ENCODE measurements around the gene EIF3K.
"Not testable (repeated sequence)": the region's sequence is repeated elsewhere in the genome, so short reads cannot be mapped to it uniquely, and the experiment has no call there.

The EIF3K gene

GRCh38 chr19:38618590-38619360, at the start of gene EIF3K:
EIF3K (plus strand) TSS chr19:38619188; CDS start chr19:38619269, 81 bp downstream.
- Histone ChIP-seq H3K4me1 (ENCODE audit: control insufficient read depth, insufficient read depth, low read length, unreplicated experiment) (peaks cover 5% of the 10 kb centered on the region), H2AFZ (ENCODE audit: low read length, unreplicated experiment) (peak within 1 kb of the TSS; percentile 61), H3K27ac (ENCODE audit: low read depth, low read length) (peak within 1 kb of the TSS; percentile 44; the same call in 1 of the 2 replicates), H3K79me2 (ENCODE audit: control insufficient read depth, insufficient read depth, low read length, unreplicated experiment) (peaks cover 15% of the 10 kb centered on the region), H3K4me3 (ENCODE audit: low read depth, low read length) (peak within 1 kb of the TSS; percentile 93), H3K36me3 (ENCODE audit: insufficient read depth, low read length) (no peaks in the 10 kb centered on the region), H3K27me3 (ENCODE audit: insufficient read depth, low read length) (no peaks in the 10 kb centered on the region)

- Histone ChIP-seq H3K4me3 (ENCODE audit: low read depth, low read length) (no peak overlapping the region), H3K4me1 (ENCODE audit: control insufficient read depth, insufficient read depth, low read length, unreplicated experiment) (no peaks in the 10 kb centered on the region), H3K79me2 (ENCODE audit: control insufficient read depth, insufficient read depth, low read length, unreplicated experiment) (no peaks in the 10 kb centered on the region), H3K27ac (ENCODE audit: low read depth, low read length) (no peak overlapping the region), H3K27me3 (ENCODE audit: insufficient read depth, low read length) (peaks cover 4% of the 10 kb centered on the region; the same call in 1 of the 2 replicates), H2AFZ (ENCODE audit: low read length, unreplicated experiment) (no peak overlapping the region), H3K36me3 (ENCODE audit: insufficient read depth, low read length) (no peaks in the 10 kb centered on the region)
These were observed 49.5 kb upstream of the EIF3K start for GRCh38 chr19:38569368-38569983.

- Histone ChIP-seq H3K27me3 (ENCODE audit: insufficient read depth, low read length) (no peaks in the 10 kb centered on the region), H3K79me2 (ENCODE audit: control insufficient read depth, insufficient read depth, low read length, unreplicated experiment) (no peaks in the 10 kb centered on the region), H3K27ac (ENCODE audit: low read depth, low read length) (no peak overlapping the region), H2AFZ (ENCODE audit: low read length, unreplicated experiment) (no peak overlapping the region), H3K4me3 (ENCODE audit: low read depth, low read length) (no peak overlapping the region), H3K4me1 (ENCODE audit: control insufficient read depth, insufficient read depth, low read length, unreplicated experiment) (no peaks in the 10 kb centered on the region), H3K36me3 (ENCODE audit: insufficient read depth, low read length) (no peaks in the 10 kb centered on the region)
These were observed 47.3 kb upstream of the EIF3K start for GRCh38 chr19:38571682-38572081.

GRCh38 chr19:38577826-38578225, 41.2 kb upstream of the EIF3K start:
- Histone ChIP-seq H3K79me2 (ENCODE audit: control insufficient read depth, insufficient read depth, low read length, unreplicated experiment) (no peaks in the 10 kb centered on the region), H3K4me3 (ENCODE audit: low read depth, low read length) (no peak overlapping the region), H3K27me3 (ENCODE audit: insufficient read depth, low read length) (no peaks in the 10 kb centered on the region), H2AFZ (ENCODE audit: low read length, unreplicated experiment) (no peak overlapping the region), H3K36me3 (ENCODE audit: insufficient read depth, low read length) (no peaks in the 10 kb centered on the region), H3K4me1 (ENCODE audit: control insufficient read depth, insufficient read depth, low read length, unreplicated experiment) (no peaks in the 10 kb centered on the region), H3K27ac (ENCODE audit: low read depth, low read length) (no peak overlapping the region)

- not testable (repeated sequence) for H2AFZ ChIP-seq (ENCODE audit: low read length, unreplicated experiment); H3K4me1 ChIP-seq (ENCODE audit: control insufficient read depth, insufficient read depth, low read length, unreplicated experiment); H3K27me3 ChIP-seq (ENCODE audit: insufficient read depth, low read length); H3K36me3 ChIP-seq (ENCODE audit: insufficient read depth, low read length); H3K79me2 ChIP-seq (ENCODE audit: control insufficient read depth, insufficient read depth, low read length, unreplicated experiment); H3K27ac ChIP-seq (ENCODE audit: low read depth, low read length); H3K4me3 ChIP-seq (ENCODE audit: low read depth, low read length)
These were observed 39.7 kb upstream of the EIF3K start for GRCh38 chr19:38579304-38579703.

- Histone ChIP-seq H3K27me3 (ENCODE audit: insufficient read depth, low read length) (no peaks in the 10 kb centered on the region), H2AFZ (ENCODE audit: low read length, unreplicated experiment) (no peak overlapping the region), H3K4me1 (ENCODE audit: control insufficient read depth, insufficient read depth, low read length, unreplicated experiment) (no peaks in the 10 kb centered on the region), H3K4me3 (ENCODE audit: low read depth, low read length) (no peak overlapping the region), H3K79me2 (ENCODE audit: control insufficient read depth, insufficient read depth, low read length, unreplicated experiment) (no peaks in the 10 kb centered on the region), H3K27ac (ENCODE audit: low read depth, low read length) (no peak overlapping the region), H3K36me3 (ENCODE audit: insufficient read depth, low read length) (no peaks in the 10 kb centered on the region)
These were observed 38.9 kb upstream of the EIF3K start for GRCh38 chr19:38580080-38580479.

GRCh38 chr19:38583219-38583984, 35.6 kb upstream of the EIF3K start:
- Histone ChIP-seq H3K4me1 (ENCODE audit: control insufficient read depth, insufficient read depth, low read length, unreplicated experiment) (no peaks in the 10 kb centered on the region), H3K27ac (ENCODE audit: low read depth, low read length) (no peak overlapping the region), H2AFZ (ENCODE audit: low read length, unreplicated experiment) (no peak overlapping the region)

GRCh38 chr19:38583985-38584305, 35.0 kb upstream of the EIF3K start:
- H3K79me2 ChIP-seq (ENCODE audit: control insufficient read depth, insufficient read depth, low read length, unreplicated experiment) = no peaks in the 10 kb centered on the region
- no peak overlapping the region for H3K27ac ChIP-seq (ENCODE audit: low read depth, low read length)

More at GRCh38 chr19:38583219-38583984, 35.6 kb upstream of the EIF3K start:
- Histone ChIP-seq H3K4me3 (ENCODE audit: low read depth, low read length) (no peak overlapping the region), H3K27me3 (ENCODE audit: insufficient read depth, low read length) (no peaks in the 10 kb centered on the region), H3K79me2 (ENCODE audit: control insufficient read depth, insufficient read depth, low read length, unreplicated experiment) (no peaks in the 10 kb centered on the region), H3K36me3 (ENCODE audit: insufficient read depth, low read length) (no peaks in the 10 kb centered on the region)

GRCh38 chr19:38587562-38587961, 31.4 kb upstream of the EIF3K start:
- Histone ChIP-seq H3K36me3 (ENCODE audit: insufficient read depth, low read length) (no peaks in the 10 kb centered on the region), H2AFZ (ENCODE audit: low read length, unreplicated experiment) (no peak overlapping the region), H3K4me3 (ENCODE audit: low read depth, low read length) (no peak overlapping the region), H3K27me3 (ENCODE audit: insufficient read depth, low read length) (no peaks in the 10 kb centered on the region), H3K27ac (ENCODE audit: low read depth, low read length) (no peak overlapping the region), H3K4me1 (ENCODE audit: control insufficient read depth, insufficient read depth, low read length, unreplicated experiment) (no peaks in the 10 kb centered on the region), H3K79me2 (ENCODE audit: control insufficient read depth, insufficient read depth, low read length, unreplicated experiment) (no peaks in the 10 kb centered on the region)

More at GRCh38 chr19:38583985-38584305, 35.0 kb upstream of the EIF3K start:
- Histone ChIP-seq H3K4me3 (ENCODE audit: low read depth, low read length) (no peak overlapping the region), H3K4me1 (ENCODE audit: control insufficient read depth, insufficient read depth, low read length, unreplicated experiment) (no peaks in the 10 kb centered on the region), H2AFZ (ENCODE audit: low read length, unreplicated experiment) (no peak overlapping the region), H3K36me3 (ENCODE audit: insufficient read depth, low read length) (no peaks in the 10 kb centered on the region), H3K27me3 (ENCODE audit: insufficient read depth, low read length) (no peaks in the 10 kb centered on the region)

GRCh38 chr19:38588041-38588440, 30.9 kb upstream of the EIF3K start:
- Histone ChIP-seq H3K27me3 (ENCODE audit: insufficient read depth, low read length) (no peaks in the 10 kb centered on the region), H3K79me2 (ENCODE audit: control insufficient read depth, insufficient read depth, low read length, unreplicated experiment) (no peaks in the 10 kb centered on the region), H3K36me3 (ENCODE audit: insufficient read depth, low read length) (no peaks in the 10 kb centered on the region), H2AFZ (ENCODE audit: low read length, unreplicated experiment) (no peak overlapping the region), H3K27ac (ENCODE audit: low read depth, low read length) (no peak overlapping the region), H3K4me3 (ENCODE audit: low read depth, low read length) (no peak overlapping the region), H3K4me1 (ENCODE audit: control insufficient read depth, insufficient read depth, low read length, unreplicated experiment) (no peaks in the 10 kb centered on the region)

Measured in ACC112 (cell line).